Measurements from ENCODE around the gene PPP2R2B. TPM values are rescaled to one million over a fixed set of nuclear protein-coding genes. Genes with fewer than 3 reads are reported as not detected.

Gene PPP2R2B
- total and polyA plus RNA-seq, 2 donors (not counting 3 experiments of a cell fraction or from before 2014, with no cell fraction given) = not detected

DNA sequence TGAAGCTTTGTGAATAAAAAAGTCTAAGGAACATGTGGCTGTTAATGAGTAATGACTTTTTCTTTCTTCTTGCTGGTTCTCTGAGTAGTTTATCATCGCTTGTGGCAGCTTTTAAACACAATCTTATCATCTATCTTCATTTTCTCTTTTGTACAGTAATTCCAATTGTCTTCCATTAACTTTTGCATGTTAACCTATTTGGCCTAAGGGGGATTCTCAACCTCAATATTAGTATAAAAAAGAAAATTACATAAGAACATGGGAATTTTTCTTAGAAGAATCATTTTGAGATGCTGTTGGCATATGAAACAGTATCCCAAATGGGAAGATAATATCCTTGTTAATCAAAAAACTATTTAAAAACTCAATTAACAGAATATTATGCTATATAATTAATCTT lies 182.9 kb downstream of the PPP2R2B start:
- POLR2A ChIA-PET = no interaction called here
- DNase-seq (ENCODE audit: low read depth, low spot score) = no peak
- Histone ChIP-seq H3K27me3 (ENCODE audit: control insufficient read depth in 2 of 2, insufficient read depth in 2 of 2, low read length in 2 of 2) (no peaks in the 10 kb centered on the region), H3K4me1 (ENCODE audit: control insufficient read depth, extremely low read depth, insufficient read depth, low read length) (no peaks in the 10 kb centered on the region), H3K9ac (replicated peaks; ENCODE audit: extremely low read depth, insufficient read depth, low read length) (no peak overlapping the region), H2AFZ (ENCODE audit: low read depth, low read length) (no peak overlapping the region), H3K27ac (ENCODE audit: insufficient read depth, low read depth, low read length) (no peak overlapping the region), H3K9me1 (replicated peaks; ENCODE audit: control insufficient read depth, extremely low read depth, insufficient read depth, low read length) (no peaks in the 10 kb centered on the region), H3K36me3 (ENCODE audit: control insufficient read depth in 2 of 2, extremely low read depth in 1 of 2, insufficient read depth in 2 of 2, low read length in 2 of 2) (no peaks in the 10 kb centered on the region), H3K4me3 (replicated peaks in 1 of 3; ENCODE audit: insufficient read depth in 1 of 3, low read depth in 1 of 3, low read length in 3 of 3) (no peak overlapping the region), H4K20me1 (replicated peaks; ENCODE audit: control insufficient read depth, extremely low read depth, insufficient read depth, low read length) (no peaks in the 10 kb centered on the region), H3K4me2 (ENCODE audit: insufficient read depth, low read length) (no peak overlapping the region), H3K9me3 (replicated peaks; ENCODE audit: control insufficient read depth, insufficient read depth, low read length) (no peaks in the 10 kb centered on the region), H3K79me2 (ENCODE audit: control insufficient read depth, insufficient read depth, low read length) (no peaks in the 10 kb centered on the region)
- CTCF ChIA-PET = no interaction called here
- dilution Hi-C loops (cut with MboI; ENCODE audit: extremely low pct_ligation_motif_present, low sequenced_read_pairs) (no loop called here), intact Hi-C loops (cut with micrococcal nuclease) (no loop called here)
- FAIRE-seq = no peak
- no peak for TF ChIP-seq EZH2 (IDR thresholded peaks at IDR 0.05; ENCODE audit: borderline replicate concordance, low read depth, low read length, severe bottlenecking)
- TF ChIP-seq, protein P1, sequence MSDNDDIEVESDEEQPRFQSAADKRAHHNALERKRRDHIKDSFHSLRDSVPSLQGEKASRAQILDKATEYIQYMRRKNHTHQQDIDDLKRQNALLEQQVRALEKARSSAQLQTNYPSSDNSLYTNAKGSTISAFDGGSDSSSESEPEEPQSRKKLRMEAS (IDR thresholded peaks at IDR 0.05; ENCODE audit: insufficient read depth, insufficient read length) = no peak
- TF ChIP-seq POLR2AphosphoS5 (IDR thresholded peaks at IDR 0.05; ENCODE audit: insufficient read depth, low read depth, low read length) = no peak
- TF ChIP-seq GATA2 (IDR thresholded peaks at IDR 0.05; ENCODE audit: insufficient read depth, insufficient read length, low read depth, low read length) = no peak
- BruUV-seq (replicated peaks) = no TSS peak

- no TSS peak for BruUV-seq (replicated peaks)
- Histone ChIP-seq H3K79me2 (ENCODE audit: control insufficient read depth, insufficient read depth, low read length) (no peaks in the 10 kb centered on the region), H3K9ac (replicated peaks; ENCODE audit: extremely low read depth, insufficient read depth, low read length) (no peak overlapping the region), H3K9me3 (replicated peaks; ENCODE audit: control insufficient read depth, insufficient read depth, low read length) (no peaks in the 10 kb centered on the region), H4K20me1 (replicated peaks; ENCODE audit: control insufficient read depth, extremely low read depth, insufficient read depth, low read length) (no peaks in the 10 kb centered on the region), H3K4me1 (ENCODE audit: control insufficient read depth, extremely low read depth, insufficient read depth, low read length) (no peaks in the 10 kb centered on the region), H3K27ac (ENCODE audit: insufficient read depth, low read depth, low read length) (no peak overlapping the region), H3K27me3 (ENCODE audit: control insufficient read depth in 2 of 2, insufficient read depth in 2 of 2, low read length in 2 of 2) (no peaks in the 10 kb centered on the region), H3K4me2 (ENCODE audit: insufficient read depth, low read length) (no peak overlapping the region), H3K9me1 (replicated peaks; ENCODE audit: control insufficient read depth, extremely low read depth, insufficient read depth, low read length) (no peaks in the 10 kb centered on the region), H2AFZ (ENCODE audit: low read depth, low read length) (no peak overlapping the region), H3K36me3 (ENCODE audit: control insufficient read depth in 2 of 2, extremely low read depth in 1 of 2, insufficient read depth in 2 of 2, low read length in 2 of 2) (no peaks in the 10 kb centered on the region), H3K4me3 (replicated peaks in 1 of 3; ENCODE audit: insufficient read depth in 1 of 3, low read depth in 1 of 3, low read length in 3 of 3) (no peak overlapping the region)
- intact Hi-C loops (cut with micrococcal nuclease) = no loop called here
- TF ChIP-seq JUN (IDR thresholded peaks at IDR 0.05; ENCODE audit: borderline replicate concordance, insufficient read depth, insufficient read length, low read depth) (no peak), GATA2 (IDR thresholded peaks at IDR 0.05; ENCODE audit: insufficient read depth, insufficient read length, low read depth, low read length) (no peak), EZH2 (IDR thresholded peaks at IDR 0.05; ENCODE audit: borderline replicate concordance, low read depth, low read length, severe bottlenecking) (no peak), POLR2AphosphoS5 (IDR thresholded peaks at IDR 0.05; ENCODE audit: insufficient read depth, low read depth, low read length) (no peak), CTCF (IDR thresholded peaks at IDR 0.05; ENCODE audit: extremely low read depth in 1 of 2, insufficient read depth in 1 of 2, low read depth in 1 of 2, low read length in 2 of 2) (no peak), MYC (IDR thresholded peaks at IDR 0.05; ENCODE audit: low read depth, low read length) (no peak), POLR2A (IDR thresholded peaks at IDR 0.05; ENCODE audit: low read depth, low read length) (no peak), FOS (IDR thresholded peaks at IDR 0.05; ENCODE audit: borderline replicate concordance, insufficient read depth, low read length) (no peak)
- TF ChIP-seq, protein P1 (IDR thresholded peaks at IDR 0.05; ENCODE audit: insufficient read depth, insufficient read length) = no peak
- no peak for DNase-seq (ENCODE audit: low read depth, low spot score)
- ChIA-PET CTCF (no interaction called here), POLR2A (no interaction called here)
- no peak for FAIRE-seq
- dilution Hi-C loops (cut with MboI; ENCODE audit: extremely low pct_ligation_motif_present, low sequenced_read_pairs) = no loop called here
Measured at GRCh38 chr5:146690880-146691355, 187.6 kb downstream of the PPP2R2B start.
